SK-N-SH (cell line): ENCODE data around the gene LRRC45. TPM values are rescaled to one million over a fixed set of nuclear protein-coding genes. Genes with fewer than 3 reads are reported as not detected.
A peak's percentile ranks its signal among the peaks of the same experiment; 100 is the strongest.

Experiments used
- CTCF ChIA-PET: fragments of 300-600, 350-600 bp; formaldehyde crosslinking; extraction: SDS; loops from one replicate; lab custom pipeline; 2021; lab: Yijun Ruan, JAX
- POLR2A ChIA-PET: fragments of 350-600 bp; sonication (Branson Sonifier 250); formaldehyde crosslinking; extraction: SDS; loops from one replicate; lab custom pipeline; 2020; ENCODE audit warnings: antibody characterized with exemption, inconsistent platforms; lab: Yijun Ruan, JAX
- DNase-seq: peaks from one replicate; pipeline ENCODE4 v3.0.0; 2012
- H2AFZ ChIP-seq: fragments of 200-600 bp; sonication (generic); 2 replicates; pipeline ENCODE4 v1.8.1; 2016; ENCODE audit warnings: antibody characterized with exemption, mild to moderate bottlenecking, low read depth
- H3F3A ChIP-seq: fragments of 200-600 bp; sonication (generic); replicated peaks from 2 replicates; pipeline ENCODE3; 2016; ENCODE audit warnings: antibody characterized with exemption, mild to moderate bottlenecking; ENCODE audit not compliant: insufficient read depth
- H3K27ac ChIP-seq, 2 experiments: fragments of 200-500 bp in 1 of 2; fragments of 200-600 bp in 1 of 2; sonication (Bioruptor generic) in 1 of 2; sonication (generic), shearing (Covaris generic) in 1 of 2; 2 replicates each; pipeline versions ENCODE4 v1.5.1 to v1.6.1; 2014 to 2016; ENCODE audit warnings: low read depth in 2 of 2, inconsistent platforms in 1 of 2, low read length in 1 of 2, mild to moderate bottlenecking in 1 of 2, mixed read lengths in 1 of 2
- H3K27me3 ChIP-seq: fragments of 200-600 bp; sonication (generic), shearing (Covaris generic); 2 replicates; pipeline ENCODE4 v1.6.1; 2016; ENCODE audit warnings: mixed run types; ENCODE audit not compliant: insufficient read depth
- H3K36me3 ChIP-seq, 2 experiments: fragments of 200-500 bp in 1 of 2; fragments of 200-600 bp in 1 of 2; sonication (Bioruptor generic) in 1 of 2; sonication (generic) in 1 of 2; replicated peaks in 1 of 2; 2 replicates each; pipeline versions ENCODE3 to v1.5.1; 2014 to 2016; ENCODE audit warnings: low read length in 1 of 2, mild to moderate bottlenecking in 1 of 2; ENCODE audit not compliant: insufficient read depth in 2 of 2, control insufficient read depth in 1 of 2
- H3K4me1 ChIP-seq, 2 experiments: fragments of 200-500 bp in 1 of 2; fragments of 200-600 bp in 1 of 2; sonication (Bioruptor generic) in 1 of 2; sonication (generic), shearing (Covaris generic) in 1 of 2; 2 replicates each; pipeline versions ENCODE4 v1.5.1 to v1.6.1; 2014 to 2016; ENCODE audit warnings: low read depth in 1 of 2, low read length in 1 of 2, mixed run types in 1 of 2; ENCODE audit not compliant: insufficient read depth in 2 of 2, control insufficient read depth in 1 of 2
- H3K4me2 ChIP-seq: fragments of 200-600 bp; sonication (generic), shearing (Covaris generic); 2 replicates; pipeline ENCODE4 v1.6.1; 2017; ENCODE audit warnings: mixed run types
- H3K4me3 ChIP-seq, 2 experiments: fragments of 200-500 bp in 1 of 2; fragments of 200-600 bp in 1 of 2; sonication (Bioruptor generic) in 1 of 2; sonication (generic), shearing (Covaris generic) in 1 of 2; 2 replicates each; pipeline versions ENCODE4 v1.5.1 to v1.8.1; 2014 to 2016; ENCODE audit warnings: low read depth in 2 of 2, inconsistent platforms in 1 of 2, low read length in 1 of 2, mild to moderate bottlenecking in 1 of 2, mixed read lengths in 1 of 2, moderate library complexity in 1 of 2
- H3K79me2 ChIP-seq: fragments of 200-600 bp; sonication (generic); 2 replicates; pipeline ENCODE4 v1.8.1; 2017; ENCODE audit warnings: mild to moderate bottlenecking; ENCODE audit not compliant: insufficient read depth
- H3K9ac ChIP-seq: fragments of 200-600 bp; sonication (generic); 2 replicates; pipeline ENCODE4 v1.6.1; 2017; ENCODE audit warnings: mixed run types
- H3K9me2 ChIP-seq: fragments of 200-600 bp; sonication (generic); 2 replicates; pipeline ENCODE4 v1.6.1; 2017; ENCODE audit warnings: mixed run types
- H3K9me3 ChIP-seq: fragments of 200-600 bp; sonication (generic); 2 replicates; pipeline ENCODE4 v1.6.1; 2017; ENCODE audit warnings: mixed run types, mild to moderate bottlenecking, moderate library complexity
- H4K20me1 ChIP-seq: fragments of 200-600 bp; sonication (generic); 2 replicates; pipeline ENCODE4 v1.6.1; 2017; ENCODE audit warnings: mild to moderate bottlenecking, mixed run types; ENCODE audit not compliant: insufficient read depth
- CHD2 ChIP-seq: fragments of 150-350 bp; IDR thresholded peaks from 2 replicates; pipeline ENCODE4 v1.6.1; 2018; ENCODE audit warnings: low read length; ENCODE audit not compliant: partially characterized antibody
- EP300 ChIP-seq, 2 experiments: IDR thresholded peaks; 2 replicates each; pipeline versions ENCODE4 v1.4.0 to v1.6.1; 2012; ENCODE audit warnings: borderline replicate concordance in 1 of 2, low read depth in 1 of 2, low read length in 1 of 2
- FOSL2 ChIP-seq: IDR thresholded peaks from 2 replicates; pipeline ENCODE4 v1.4.0; 2012; ENCODE audit warnings: low read depth, mild to moderate bottlenecking, moderate library complexity, borderline replicate concordance
- GABPA ChIP-seq: IDR thresholded peaks from 2 replicates; pipeline ENCODE4 v1.4.0; 2012; ENCODE audit warnings: low read depth, mild to moderate bottlenecking
- GATA2 ChIP-seq: sonication (generic); formaldehyde crosslinking; IDR thresholded peaks from 2 replicates; pipeline ENCODE4 v1.5.0; 2020; ENCODE audit warnings: mild to moderate bottlenecking, missing genetic modification reagents
- IRF3 ChIP-seq: fragments of 150-350 bp; IDR thresholded peaks from 2 replicates; pipeline ENCODE4 v1.6.1; 2016; ENCODE audit warnings: mild to moderate bottlenecking, low read depth, low read length
- MXI1 ChIP-seq: IDR thresholded peaks from 2 replicates; pipeline ENCODE4 v1.6.1; 2012; ENCODE audit warnings: mild to moderate bottlenecking, low read depth, low read length, improper control_type of control experiment
- RAD21 ChIP-seq: IDR thresholded peaks from 2 replicates; pipeline ENCODE4 v1.6.1; 2012; ENCODE audit warnings: mild to moderate bottlenecking, low read length
- RCOR1 ChIP-seq: fragments of 150-350 bp; IDR thresholded peaks from 2 replicates; pipeline ENCODE4 v1.6.1; 2017; ENCODE audit warnings: antibody characterized with exemption, low read length
- REST ChIP-seq: IDR thresholded peaks from 2 replicates; pipeline ENCODE4 v1.6.1; 2012; ENCODE audit warnings: mild to moderate bottlenecking, low read depth, low read length, moderate library complexity
- TAF1 ChIP-seq: IDR thresholded peaks from 2 replicates; pipeline ENCODE4 v1.6.1; 2012; ENCODE audit warnings: low read depth, mild to moderate bottlenecking, low read length, moderate library complexity, borderline replicate concordance
- TCF12 ChIP-seq: IDR thresholded peaks from 2 replicates; pipeline ENCODE4 v1.4.0; 2012
- USF1 ChIP-seq: IDR thresholded peaks from 2 replicates; pipeline ENCODE4 v1.4.0; 2012; ENCODE audit warnings: low read depth, borderline replicate concordance
- YY1 ChIP-seq: IDR thresholded peaks from 2 replicates; pipeline ENCODE4 v1.4.0; 2012; ENCODE audit warnings: low read depth, mild to moderate bottlenecking
- ZBTB33 ChIP-seq: IDR thresholded peaks from 2 replicates; pipeline ENCODE4 v1.4.0; 2012; ENCODE audit warnings: low read depth, borderline replicate concordance
- WGBS: methylation state at CpG from one replicate; pipeline ENCODE4 v1.1.6; 2017; ENCODE audit warnings: low lambda C conversion rate; 5-methylcytosine and 5-hydroxymethylcytosine counted together
- polyA plus RNA-seq, 3 experiments: library from polyadenylated mRNA; depleted of rRNA; stranded (reverse); fragments of >200 nt; gene quantifications; 2 replicates each; pipeline ENCODE4 v1.2.3, GENCODE V29; 2012

The LRRC45 gene
- polyA plus RNA-seq, 1 of the 3 experiments (the other 2 are of a cell fraction), result 31.5 TPM

- no peak for TF ChIP-seq EP300 (IDR thresholded peaks at IDR 0.05; ENCODE audit: borderline replicate concordance in 1 of 2, low read depth in 1 of 2, low read length in 1 of 2)
- TF ChIP-seq GABPA, result no peak
- TF ChIP-seq IRF3, result no peak
- no peak for TF ChIP-seq TCF12
- no peak for TF ChIP-seq REST
- TF ChIP-seq YY1, result no peak
- no peak for TF ChIP-seq ZBTB33
- TF ChIP-seq GATA2 (CRISPR knock-in tag), result no peak
- TF ChIP-seq TAF1, result no peak
- no peak for TF ChIP-seq RCOR1
- no peak for TF ChIP-seq MXI1
- no peak for TF ChIP-seq FOSL2
- no peak for TF ChIP-seq RAD21
- TF ChIP-seq USF1, result no peak
- TF ChIP-seq CHD2, result no peak
- Histone ChIP-seq H3K27me3 (no peaks in the 10 kb centered on the region), H4K20me1 (peaks cover 14% of the 10 kb centered on the region; the same call in 1 of the 2 replicates), H3K4me2 (peak overlapping the region; percentile 92), H3K27ac (no peak overlapping the region; a peak in 1 of 4 replicates), H3K4me1 (peaks cover 0 to 25% of the 10 kb centered on the region in 2 experiments; a peak in 2 of 4 replicates), H3K9me3 (no peaks in the 10 kb centered on the region), H3F3A (peaks cover 5% of the 10 kb centered on the region), H3K4me3 (peak overlapping the region; percentile 81 to 100), H3K9me2 (no peaks in the 10 kb centered on the region), H3K9ac (peak overlapping the region; percentile 71; the same call in 1 of the 2 replicates), H2AFZ (no peak overlapping the region), H3K36me3 (peaks cover 29 to 57% of the 10 kb centered on the region in 2 experiments), H3K79me2 (peaks cover 48% of the 10 kb centered on the region)
- 90% methylated on average over 28 of the region's 28 CpGs for WGBS
- DNase-seq, result no peak
- ChIA-PET POLR2A (interaction anchor here (0.6 kb wide), 1 partner anchor 91 kb away, joined by 3 read pairs; no protein-coding TSS in a partner anchor), CTCF (interaction anchor here (0.9 to 5.1 kb wide), 7 partner anchors 10 to 91 kb away, joined by 3 to 45 read pairs (median 18); partner anchors contain the start of genes DCXR and RAC3)
These were observed 27.2 kb downstream of the LRRC45 start for GRCh38 chr17:82050152-82050760.
